ENCODE results near the gene NPNT.

GRCh38 chr4:105921301-105921700 is 26.0 kb downstream of the NPNT start:
- no peak for TF ChIP-seq CTCF (IDR thresholded peaks at IDR 0.05)
- no peak for TF ChIP-seq POLR2AphosphoS5 (IDR thresholded peaks at IDR 0.05)
- TF ChIP-seq EP300 (IDR thresholded peaks at IDR 0.05) = no peak
- TF ChIP-seq POLR2A (IDR thresholded peaks at IDR 0.05) = no peak
